ENCODE results near the gene HS6ST3. TPM values are rescaled to one million over a fixed set of nuclear protein-coding genes. Genes with fewer than 3 reads are reported as not detected.
A peak's percentile ranks its signal among the peaks of the same experiment; 100 is the strongest.

Gene HS6ST3
- total RNA-seq, 1 experiment from 2014 or later, result 1.2 TPM

DNA sequence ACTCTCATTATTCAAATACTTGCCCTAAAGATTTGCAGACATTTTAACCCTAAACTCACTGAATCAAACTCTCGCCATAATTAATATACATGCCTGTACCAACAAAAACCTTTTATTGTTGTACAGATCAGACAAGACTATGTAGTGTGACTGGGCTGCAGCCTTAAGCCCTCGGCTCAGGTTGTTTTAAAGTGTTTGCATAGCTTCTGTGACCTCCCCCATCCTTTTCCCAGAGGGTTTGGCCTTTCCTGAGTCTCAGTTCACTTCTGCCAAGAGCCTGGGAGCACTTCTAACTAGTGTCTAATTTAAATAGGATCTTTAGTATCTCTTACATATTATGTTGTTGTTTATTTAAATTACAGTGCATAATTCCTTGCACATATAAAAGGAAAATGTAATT is 158.2 kb downstream of the HS6ST3 start (continued):
- TF ChIP-seq, protein P1, sequence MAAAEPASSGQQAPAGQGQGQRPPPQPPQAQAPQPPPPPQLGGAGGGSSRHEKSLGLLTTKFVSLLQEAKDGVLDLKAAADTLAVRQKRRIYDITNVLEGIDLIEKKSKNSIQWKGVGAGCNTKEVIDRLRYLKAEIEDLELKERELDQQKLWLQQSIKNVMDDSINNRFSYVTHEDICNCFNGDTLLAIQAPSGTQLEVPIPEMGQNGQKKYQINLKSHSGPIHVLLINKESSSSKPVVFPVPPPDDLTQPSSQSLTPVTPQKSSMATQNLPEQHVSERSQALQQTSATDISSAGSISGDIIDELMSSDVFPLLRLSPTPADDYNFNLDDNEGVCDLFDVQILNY (CRISPR knock-in tag; IDR thresholded peaks at IDR 0.05), result no peak
- TF ChIP-seq, protein P2, sequence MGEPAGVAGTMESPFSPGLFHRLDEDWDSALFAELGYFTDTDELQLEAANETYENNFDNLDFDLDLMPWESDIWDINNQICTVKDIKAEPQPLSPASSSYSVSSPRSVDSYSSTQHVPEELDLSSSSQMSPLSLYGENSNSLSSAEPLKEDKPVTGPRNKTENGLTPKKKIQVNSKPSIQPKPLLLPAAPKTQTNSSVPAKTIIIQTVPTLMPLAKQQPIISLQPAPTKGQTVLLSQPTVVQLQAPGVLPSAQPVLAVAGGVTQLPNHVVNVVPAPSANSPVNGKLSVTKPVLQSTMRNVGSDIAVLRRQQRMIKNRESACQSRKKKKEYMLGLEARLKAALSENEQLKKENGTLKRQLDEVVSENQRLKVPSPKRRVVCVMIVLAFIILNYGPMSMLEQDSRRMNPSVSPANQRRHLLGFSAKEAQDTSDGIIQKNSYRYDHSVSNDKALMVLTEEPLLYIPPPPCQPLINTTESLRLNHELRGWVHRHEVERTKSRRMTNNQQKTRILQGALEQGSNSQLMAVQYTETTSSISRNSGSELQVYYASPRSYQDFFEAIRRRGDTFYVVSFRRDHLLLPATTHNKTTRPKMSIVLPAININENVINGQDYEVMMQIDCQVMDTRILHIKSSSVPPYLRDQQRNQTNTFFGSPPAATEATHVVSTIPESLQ (CRISPR knock-in tag; IDR thresholded peaks at IDR 0.05), result no peak

DNA sequence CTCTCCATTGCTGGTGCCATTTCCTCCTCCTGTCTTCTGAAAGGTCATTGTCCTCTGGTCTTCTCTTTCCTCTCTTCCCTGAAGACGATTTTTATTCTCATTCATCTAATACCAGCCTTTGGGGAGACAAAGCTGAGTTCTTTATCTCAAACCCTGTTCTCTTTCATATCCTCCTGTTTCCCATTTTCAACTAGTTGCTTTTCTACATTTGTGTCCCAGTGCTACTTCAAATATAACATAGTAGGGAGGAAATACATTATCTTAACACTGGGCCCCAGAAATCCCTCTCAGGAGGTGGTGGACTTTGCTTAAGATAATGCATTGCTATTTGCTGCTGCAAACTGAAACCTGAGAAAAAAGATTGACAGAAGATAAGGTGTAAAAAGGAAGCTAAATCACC is 159.1 kb downstream of the HS6ST3 start:
- CTCF ChIA-PET, result no interaction called here
- TF ChIP-seq ZNF121 (CRISPR knock-in tag; IDR thresholded peaks at IDR 0.05) (no peak), JUN (CRISPR knock-in tag; IDR thresholded peaks at IDR 0.05) (no peak)
- H3K27ac Mint-ChIP-seq, result peak overlapping the region; percentile 23; the same call in 1 of the 2 replicates

DNA sequence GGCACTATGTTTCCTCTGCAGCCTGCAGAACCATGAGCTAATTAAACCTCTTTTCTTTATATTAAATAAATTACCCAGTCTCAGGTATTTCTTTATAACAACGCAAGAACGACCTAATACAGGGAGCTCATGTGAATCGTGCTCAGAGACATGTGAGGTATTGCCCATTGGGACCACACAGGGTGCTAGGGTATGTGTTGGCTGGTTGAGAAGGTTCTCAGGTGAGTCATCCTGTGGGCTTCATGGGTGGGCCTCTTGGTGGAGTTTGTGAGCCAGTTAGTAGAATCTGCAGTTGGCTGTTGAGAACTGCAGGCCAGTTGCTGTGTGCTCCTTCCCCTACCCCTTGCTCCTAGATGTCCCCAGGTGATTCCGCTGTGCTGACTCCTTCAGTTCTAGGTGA is 163.0 kb downstream of the HS6ST3 start:
- Mint-ChIP-seq H3K27ac (no peak overlapping the region), H3K9me3 (peaks cover 25% of the 10 kb centered on the region), H3K36me3 (no peaks in the 10 kb centered on the region; the same call in 1 of the 2 replicates), H3K4me1 (peaks cover 13% of the 10 kb centered on the region), H3K27me3 (ENCODE audit: low read depth) (no peaks in the 10 kb centered on the region), H3K4me3 (no peak overlapping the region)
- ChIA-PET POLR2A (no interaction called here), CTCF (no interaction called here)
- ATAC-seq (peak; percentile 16; the same call in 1 of the 2 replicates), DNase-seq (ENCODE audit: low spot score) (no peak)
- TF ChIP-seq IRF2 (CRISPR knock-in tag; IDR thresholded peaks at IDR 0.05; ENCODE audit: borderline replicate concordance, low read depth), result no peak
- TF ChIP-seq ETV6 (CRISPR knock-in tag; IDR thresholded peaks at IDR 0.05), result no peak
- TF ChIP-seq CBFB (CRISPR knock-in tag; IDR thresholded peaks at IDR 0.05; ENCODE audit: low read depth), result no peak
- TF ChIP-seq, protein P3, sequence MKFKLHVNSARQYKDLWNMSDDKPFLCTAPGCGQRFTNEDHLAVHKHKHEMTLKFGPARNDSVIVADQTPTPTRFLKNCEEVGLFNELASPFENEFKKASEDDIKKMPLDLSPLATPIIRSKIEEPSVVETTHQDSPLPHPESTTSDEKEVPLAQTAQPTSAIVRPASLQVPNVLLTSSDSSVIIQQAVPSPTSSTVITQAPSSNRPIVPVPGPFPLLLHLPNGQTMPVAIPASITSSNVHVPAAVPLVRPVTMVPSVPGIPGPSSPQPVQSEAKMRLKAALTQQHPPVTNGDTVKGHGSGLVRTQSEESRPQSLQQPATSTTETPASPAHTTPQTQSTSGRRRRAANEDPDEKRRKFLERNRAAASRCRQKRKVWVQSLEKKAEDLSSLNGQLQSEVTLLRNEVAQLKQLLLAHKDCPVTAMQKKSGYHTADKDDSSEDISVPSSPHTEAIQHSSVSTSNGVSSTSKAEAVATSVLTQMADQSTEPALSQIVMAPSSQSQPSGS (CRISPR knock-in tag; IDR thresholded peaks at IDR 0.05; ENCODE audit: borderline replicate concordance, low read depth), result no peak
- no peak for TF ChIP-seq RORB (CRISPR knock-in tag; IDR thresholded peaks at IDR 0.05)
- TF ChIP-seq, protein P2 (CRISPR knock-in tag; IDR thresholded peaks at IDR 0.05), result no peak
- TF ChIP-seq, protein P4, sequence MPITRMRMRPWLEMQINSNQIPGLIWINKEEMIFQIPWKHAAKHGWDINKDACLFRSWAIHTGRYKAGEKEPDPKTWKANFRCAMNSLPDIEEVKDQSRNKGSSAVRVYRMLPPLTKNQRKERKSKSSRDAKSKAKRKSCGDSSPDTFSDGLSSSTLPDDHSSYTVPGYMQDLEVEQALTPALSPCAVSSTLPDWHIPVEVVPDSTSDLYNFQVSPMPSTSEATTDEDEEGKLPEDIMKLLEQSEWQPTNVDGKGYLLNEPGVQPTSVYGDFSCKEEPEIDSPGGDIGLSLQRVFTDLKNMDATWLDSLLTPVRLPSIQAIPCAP (CRISPR knock-in tag; IDR thresholded peaks at IDR 0.05), result no peak
- no peak for TF ChIP-seq OVOL2 (CRISPR knock-in tag; IDR thresholded peaks at IDR 0.05; ENCODE audit: borderline replicate concordance)
- TF ChIP-seq, protein P5, sequence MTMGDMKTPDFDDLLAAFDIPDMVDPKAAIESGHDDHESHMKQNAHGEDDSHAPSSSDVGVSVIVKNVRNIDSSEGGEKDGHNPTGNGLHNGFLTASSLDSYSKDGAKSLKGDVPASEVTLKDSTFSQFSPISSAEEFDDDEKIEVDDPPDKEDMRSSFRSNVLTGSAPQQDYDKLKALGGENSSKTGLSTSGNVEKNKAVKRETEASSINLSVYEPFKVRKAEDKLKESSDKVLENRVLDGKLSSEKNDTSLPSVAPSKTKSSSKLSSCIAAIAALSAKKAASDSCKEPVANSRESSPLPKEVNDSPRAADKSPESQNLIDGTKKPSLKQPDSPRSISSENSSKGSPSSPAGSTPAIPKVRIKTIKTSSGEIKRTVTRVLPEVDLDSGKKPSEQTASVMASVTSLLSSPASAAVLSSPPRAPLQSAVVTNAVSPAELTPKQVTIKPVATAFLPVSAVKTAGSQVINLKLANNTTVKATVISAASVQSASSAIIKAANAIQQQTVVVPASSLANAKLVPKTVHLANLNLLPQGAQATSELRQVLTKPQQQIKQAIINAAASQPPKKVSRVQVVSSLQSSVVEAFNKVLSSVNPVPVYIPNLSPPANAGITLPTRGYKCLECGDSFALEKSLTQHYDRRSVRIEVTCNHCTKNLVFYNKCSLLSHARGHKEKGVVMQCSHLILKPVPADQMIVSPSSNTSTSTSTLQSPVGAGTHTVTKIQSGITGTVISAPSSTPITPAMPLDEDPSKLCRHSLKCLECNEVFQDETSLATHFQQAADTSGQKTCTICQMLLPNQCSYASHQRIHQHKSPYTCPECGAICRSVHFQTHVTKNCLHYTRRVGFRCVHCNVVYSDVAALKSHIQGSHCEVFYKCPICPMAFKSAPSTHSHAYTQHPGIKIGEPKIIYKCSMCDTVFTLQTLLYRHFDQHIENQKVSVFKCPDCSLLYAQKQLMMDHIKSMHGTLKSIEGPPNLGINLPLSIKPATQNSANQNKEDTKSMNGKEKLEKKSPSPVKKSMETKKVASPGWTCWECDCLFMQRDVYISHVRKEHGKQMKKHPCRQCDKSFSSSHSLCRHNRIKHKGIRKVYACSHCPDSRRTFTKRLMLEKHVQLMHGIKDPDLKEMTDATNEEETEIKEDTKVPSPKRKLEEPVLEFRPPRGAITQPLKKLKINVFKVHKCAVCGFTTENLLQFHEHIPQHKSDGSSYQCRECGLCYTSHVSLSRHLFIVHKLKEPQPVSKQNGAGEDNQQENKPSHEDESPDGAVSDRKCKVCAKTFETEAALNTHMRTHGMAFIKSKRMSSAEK (CRISPR knock-in tag; IDR thresholded peaks at IDR 0.05; ENCODE audit: borderline replicate concordance), result no peak
- no peak for TF ChIP-seq ZNF317 (CRISPR knock-in tag; IDR thresholded peaks at IDR 0.05; ENCODE audit: borderline replicate concordance, low read depth)
- TF ChIP-seq PRRX2 (CRISPR knock-in tag; IDR thresholded peaks at IDR 0.05), result no peak
- TF ChIP-seq, protein P6, sequence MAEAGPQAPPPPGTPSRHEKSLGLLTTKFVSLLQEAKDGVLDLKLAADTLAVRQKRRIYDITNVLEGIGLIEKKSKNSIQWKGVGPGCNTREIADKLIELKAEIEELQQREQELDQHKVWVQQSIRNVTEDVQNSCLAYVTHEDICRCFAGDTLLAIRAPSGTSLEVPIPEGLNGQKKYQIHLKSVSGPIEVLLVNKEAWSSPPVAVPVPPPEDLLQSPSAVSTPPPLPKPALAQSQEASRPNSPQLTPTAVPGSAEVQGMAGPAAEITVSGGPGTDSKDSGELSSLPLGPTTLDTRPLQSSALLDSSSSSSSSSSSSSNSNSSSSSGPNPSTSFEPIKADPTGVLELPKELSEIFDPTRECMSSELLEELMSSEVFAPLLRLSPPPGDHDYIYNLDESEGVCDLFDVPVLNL (CRISPR knock-in tag; IDR thresholded peaks at IDR 0.05; ENCODE audit: borderline replicate concordance, low read depth), result no peak
- TF ChIP-seq, protein P7, sequence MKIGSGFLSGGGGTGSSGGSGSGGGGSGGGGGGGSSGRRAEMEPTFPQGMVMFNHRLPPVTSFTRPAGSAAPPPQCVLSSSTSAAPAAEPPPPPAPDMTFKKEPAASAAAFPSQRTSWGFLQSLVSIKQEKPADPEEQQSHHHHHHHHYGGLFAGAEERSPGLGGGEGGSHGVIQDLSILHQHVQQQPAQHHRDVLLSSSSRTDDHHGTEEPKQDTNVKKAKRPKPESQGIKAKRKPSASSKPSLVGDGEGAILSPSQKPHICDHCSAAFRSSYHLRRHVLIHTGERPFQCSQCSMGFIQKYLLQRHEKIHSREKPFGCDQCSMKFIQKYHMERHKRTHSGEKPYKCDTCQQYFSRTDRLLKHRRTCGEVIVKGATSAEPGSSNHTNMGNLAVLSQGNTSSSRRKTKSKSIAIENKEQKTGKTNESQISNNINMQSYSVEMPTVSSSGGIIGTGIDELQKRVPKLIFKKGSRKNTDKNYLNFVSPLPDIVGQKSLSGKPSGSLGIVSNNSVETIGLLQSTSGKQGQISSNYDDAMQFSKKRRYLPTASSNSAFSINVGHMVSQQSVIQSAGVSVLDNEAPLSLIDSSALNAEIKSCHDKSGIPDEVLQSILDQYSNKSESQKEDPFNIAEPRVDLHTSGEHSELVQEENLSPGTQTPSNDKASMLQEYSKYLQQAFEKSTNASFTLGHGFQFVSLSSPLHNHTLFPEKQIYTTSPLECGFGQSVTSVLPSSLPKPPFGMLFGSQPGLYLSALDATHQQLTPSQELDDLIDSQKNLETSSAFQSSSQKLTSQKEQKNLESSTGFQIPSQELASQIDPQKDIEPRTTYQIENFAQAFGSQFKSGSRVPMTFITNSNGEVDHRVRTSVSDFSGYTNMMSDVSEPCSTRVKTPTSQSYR (CRISPR knock-in tag; IDR thresholded peaks at IDR 0.05), result no peak

More for the DNA sequence above, 159.1 kb downstream of the HS6ST3 start:
- ATAC-seq (no peak), DNase-seq (ENCODE audit: low spot score) (no peak)
- H3K9me3 Mint-ChIP-seq, result peaks cover 25% of the 10 kb centered on the region
- POLR2A ChIA-PET, result no interaction called here
- H3K36me3 Mint-ChIP-seq, result no peaks in the 10 kb centered on the region; the same call in 1 of the 2 replicates
- peaks cover 34% of the 10 kb centered on the region for H3K4me1 Mint-ChIP-seq
- no peaks in the 10 kb centered on the region for H3K27me3 Mint-ChIP-seq (ENCODE audit: low read depth)
- no peak overlapping the region for H3K4me3 Mint-ChIP-seq

All from WTC11 (cell line).